Progenitor cell of endocrine pancreas (in vitro differentiated cells): ENCODE data around the gene ALDH2. TPM values are rescaled to one million over a fixed set of nuclear protein-coding genes. Genes with fewer than 3 reads are reported as not detected.

Experiments
- DNase-seq: peaks from one replicate; pipeline ENCODE4 v3.0.0; 2021; ENCODE audit warnings: low spot score; ENCODE audit not compliant: unreplicated experiment
- H3K27ac Mint-ChIP-seq: 2 replicates; pipeline ENCODE4 v1.8.0; 2021; ENCODE audit warnings: mild to moderate bottlenecking, moderate library complexity, mixed read lengths
- H3K27me3 Mint-ChIP-seq: 2 replicates; pipeline ENCODE4 v1.8.0; 2021; ENCODE audit warnings: mixed read lengths
- H3K36me3 Mint-ChIP-seq: 2 replicates; pipeline ENCODE4 v1.8.0; 2022; ENCODE audit warnings: mixed read lengths; ENCODE audit not compliant: insufficient read depth
- H3K4me1 Mint-ChIP-seq: 2 replicates; pipeline ENCODE4 v1.8.0; 2021; ENCODE audit warnings: low read depth, mixed read lengths
- H3K4me3 Mint-ChIP-seq: 2 replicates; pipeline ENCODE4 v1.8.0; 2021; ENCODE audit warnings: low read depth, mild to moderate bottlenecking, moderate library complexity, mixed read lengths
- H3K9me3 Mint-ChIP-seq: 2 replicates; pipeline ENCODE4 v1.8.0; 2021; ENCODE audit warnings: low read depth, mixed read lengths
- total RNA-seq: library from RNA; stranded (reverse); gene quantifications from 2 replicates; pipeline ENCODE4 v1.2.1, GENCODE V29; 2021
- TF ChIP-seq, protein P1 (sequence below): fragments of 200-600 bp; sonication (generic); IDR thresholded peaks from one replicate; pipeline ENCODE4 v1.5.0; 2021; ENCODE audit warnings: antibody characterized with exemption, mild to moderate bottlenecking; ENCODE audit not compliant: unreplicated experiment

ALDH2 gene
- total RNA-seq, 1 donor from 2014 or later: 47.3 TPM

DNA sequence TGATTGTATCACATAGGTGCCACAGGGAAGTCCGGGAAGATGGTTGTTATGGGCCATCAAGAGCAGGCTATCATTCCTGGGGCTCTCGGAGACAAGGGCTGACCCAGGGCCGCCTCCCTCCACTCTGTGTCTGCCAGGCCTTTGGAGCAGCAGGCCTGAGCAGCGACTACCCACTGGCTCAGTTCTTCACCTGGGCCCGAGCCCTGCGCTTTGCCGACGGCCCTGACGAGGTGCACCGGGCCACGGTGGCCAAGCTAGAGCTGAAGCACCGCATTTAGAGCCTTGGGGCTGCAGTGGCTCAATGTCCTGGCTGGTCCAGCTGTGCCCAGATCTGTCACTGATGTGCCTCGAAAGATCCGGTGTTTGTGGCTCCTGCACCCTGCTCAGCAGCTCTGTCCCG, 10.5 kb upstream of the ALDH2 start:
- Mint-ChIP-seq H3K27ac (no peak overlapping the region), H3K4me1 (peaks cover 1% of the 10 kb centered on the region), H3K4me3 (no peak overlapping the region), H3K9me3 (no peaks in the 10 kb centered on the region), H3K36me3 (peaks cover 2% of the 10 kb centered on the region), H3K27me3 (no peaks in the 10 kb centered on the region)
- TF ChIP-seq, protein P1, sequence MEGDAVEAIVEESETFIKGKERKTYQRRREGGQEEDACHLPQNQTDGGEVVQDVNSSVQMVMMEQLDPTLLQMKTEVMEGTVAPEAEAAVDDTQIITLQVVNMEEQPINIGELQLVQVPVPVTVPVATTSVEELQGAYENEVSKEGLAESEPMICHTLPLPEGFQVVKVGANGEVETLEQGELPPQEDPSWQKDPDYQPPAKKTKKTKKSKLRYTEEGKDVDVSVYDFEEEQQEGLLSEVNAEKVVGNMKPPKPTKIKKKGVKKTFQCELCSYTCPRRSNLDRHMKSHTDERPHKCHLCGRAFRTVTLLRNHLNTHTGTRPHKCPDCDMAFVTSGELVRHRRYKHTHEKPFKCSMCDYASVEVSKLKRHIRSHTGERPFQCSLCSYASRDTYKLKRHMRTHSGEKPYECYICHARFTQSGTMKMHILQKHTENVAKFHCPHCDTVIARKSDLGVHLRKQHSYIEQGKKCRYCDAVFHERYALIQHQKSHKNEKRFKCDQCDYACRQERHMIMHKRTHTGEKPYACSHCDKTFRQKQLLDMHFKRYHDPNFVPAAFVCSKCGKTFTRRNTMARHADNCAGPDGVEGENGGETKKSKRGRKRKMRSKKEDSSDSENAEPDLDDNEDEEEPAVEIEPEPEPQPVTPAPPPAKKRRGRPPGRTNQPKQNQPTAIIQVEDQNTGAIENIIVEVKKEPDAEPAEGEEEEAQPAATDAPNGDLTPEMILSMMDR: no peak
- no peak for DNase-seq

DNA sequence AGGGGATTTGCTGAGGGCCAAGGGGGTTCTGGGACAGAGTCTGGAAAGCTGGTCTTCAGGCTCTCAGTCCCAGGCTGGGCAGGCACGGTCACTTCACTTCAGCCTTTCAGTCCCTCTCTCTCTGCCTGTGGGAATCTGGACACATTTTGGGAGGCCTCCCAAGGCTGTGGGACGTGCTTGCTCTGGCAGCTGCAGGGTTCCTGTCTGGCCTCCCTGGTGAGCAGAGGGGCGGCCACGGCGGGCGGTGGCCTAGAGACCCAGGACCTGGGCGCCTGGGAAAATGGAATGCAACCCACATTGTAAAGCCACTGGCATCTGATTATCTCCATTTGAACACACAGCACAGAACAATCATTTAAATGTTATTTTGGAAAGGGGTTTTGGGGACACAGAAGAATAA, 10.1 kb upstream of the ALDH2 start:
- Mint-ChIP-seq H3K4me3 (no peak overlapping the region), H3K9me3 (no peaks in the 10 kb centered on the region), H3K4me1 (peaks cover 1% of the 10 kb centered on the region), H3K27me3 (no peaks in the 10 kb centered on the region), H3K36me3 (peaks cover 2% of the 10 kb centered on the region), H3K27ac (peak overlapping the region; percentile 62)
- DNase-seq: no peak
- TF ChIP-seq, protein P1: no peak

DNA sequence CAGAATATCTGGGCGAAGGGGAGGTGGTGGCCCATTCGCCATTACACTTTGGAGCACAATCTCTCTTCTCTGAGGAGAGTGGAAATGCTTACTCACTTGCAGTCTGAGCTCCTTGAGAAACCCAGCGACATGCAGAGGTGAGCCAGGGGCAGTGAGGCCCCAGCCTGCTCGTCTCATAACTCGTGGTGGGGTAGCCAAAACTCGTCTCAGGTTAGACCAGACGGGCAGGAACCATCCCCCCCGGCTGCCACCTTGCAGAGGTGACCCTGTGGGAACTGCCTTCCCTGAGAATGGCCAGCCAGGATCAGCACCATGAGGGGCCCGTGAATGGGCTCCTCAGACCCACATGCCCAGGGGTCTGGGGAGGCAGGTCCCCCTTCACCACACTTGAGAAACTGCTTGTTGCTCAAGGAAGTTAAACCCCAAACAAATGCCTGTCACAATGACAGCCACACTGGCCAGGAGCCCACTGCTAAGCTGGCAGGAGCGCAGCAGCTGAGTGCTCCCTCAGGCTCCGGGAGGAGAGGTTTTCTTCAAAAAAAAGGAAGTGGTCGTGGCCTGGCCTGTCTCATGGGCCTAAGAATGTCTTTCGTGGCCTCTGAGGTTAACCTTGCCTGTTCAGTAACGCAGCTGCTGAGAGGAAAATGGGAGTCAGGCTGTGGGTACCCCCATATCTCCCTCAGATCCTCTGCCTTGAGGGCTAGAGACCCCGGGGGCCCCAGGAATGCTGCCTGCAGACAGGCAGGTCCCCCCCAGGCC, 9.2 kb upstream of the ALDH2 start:
- Mint-ChIP-seq H3K4me3 (no peak overlapping the region), H3K9me3 (no peaks in the 10 kb centered on the region), H3K36me3 (peaks cover 2% of the 10 kb centered on the region), H3K4me1 (peaks cover 1% of the 10 kb centered on the region), H3K27ac (no peak overlapping the region), H3K27me3 (no peaks in the 10 kb centered on the region)
- no peak for DNase-seq
- TF ChIP-seq, protein P1: no peak

DNA sequence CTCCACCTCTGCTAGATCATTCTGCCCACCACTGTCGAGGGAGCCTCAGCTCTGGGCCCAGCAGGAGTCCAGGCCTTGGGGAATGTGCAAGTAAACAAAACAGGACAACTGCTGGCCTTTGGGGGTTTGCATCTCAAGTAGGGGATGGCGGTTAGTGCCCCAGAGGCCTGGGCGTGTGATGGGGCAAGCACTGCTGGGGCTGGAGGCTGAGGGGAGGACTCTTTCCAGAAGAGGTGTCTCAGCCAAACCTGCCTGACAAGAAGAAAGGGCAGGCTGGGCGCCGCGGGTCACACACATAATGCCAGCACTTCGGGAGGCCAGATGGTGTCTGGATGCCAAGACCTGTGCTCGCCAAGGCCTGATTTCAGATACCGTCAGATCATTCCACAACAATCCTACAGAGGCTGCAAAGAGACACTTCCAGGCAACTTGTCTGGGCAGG, 8.6 kb upstream of the ALDH2 start:
- TF ChIP-seq, protein P1: no peak
- DNase-seq: no peak
- Mint-ChIP-seq H3K36me3 (peaks cover 2% of the 10 kb centered on the region), H3K27ac (no peak overlapping the region), H3K4me3 (no peak overlapping the region), H3K4me1 (peaks cover 1% of the 10 kb centered on the region), H3K27me3 (no peaks in the 10 kb centered on the region), H3K9me3 (no peaks in the 10 kb centered on the region)

DNA sequence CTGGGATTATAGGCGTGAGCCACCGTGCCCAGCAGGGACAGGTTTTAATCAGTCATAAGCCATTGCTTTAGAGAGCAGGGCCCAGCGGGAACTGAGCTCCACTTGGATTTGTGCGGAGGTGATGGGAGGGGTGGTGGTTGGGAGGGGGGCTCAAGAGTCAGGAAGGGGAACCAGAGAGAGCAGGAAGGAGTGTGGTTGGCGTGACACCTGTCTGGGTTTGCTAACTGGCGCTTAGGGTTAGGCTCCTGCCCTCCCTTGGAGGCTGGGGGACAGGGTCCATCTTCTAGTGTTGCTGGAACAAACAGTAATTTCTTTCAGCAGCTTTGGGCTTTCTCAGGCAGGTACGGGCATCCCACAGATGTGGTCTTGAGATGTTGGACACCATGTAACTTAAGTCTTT, 7.5 kb upstream of the ALDH2 start:
- H3K27me3 Mint-ChIP-seq: peaks cover 1% of the 10 kb centered on the region
- DNase-seq: no peak
- peak overlapping the region; percentile 23 for H3K27ac Mint-ChIP-seq
- H3K9me3 Mint-ChIP-seq: no peaks in the 10 kb centered on the region
- peaks cover 2% of the 10 kb centered on the region for H3K36me3 Mint-ChIP-seq
- H3K4me3 Mint-ChIP-seq: no peak overlapping the region
- peaks cover 1% of the 10 kb centered on the region for H3K4me1 Mint-ChIP-seq
- TF ChIP-seq, protein P1: no peak
